ENCODE results near the gene ASB13. TPM values are rescaled to one million over a fixed set of nuclear protein-coding genes. Genes with fewer than 3 reads are reported as not detected.
A peak's percentile ranks its signal among the peaks of the same experiment; 100 is the strongest.

Gene ASB13
- total RNA-seq, 2 experiments from 2014 or later: 11.3 to 12.0 TPM

- no peaks in the 10 kb centered on the region for H3K4me1 Mint-ChIP-seq
- H3K27ac Mint-ChIP-seq: no peak overlapping the region
- H3K36me3 Mint-ChIP-seq: peaks cover 13% of the 10 kb centered on the region
- no peaks in the 10 kb centered on the region for H3K27me3 Mint-ChIP-seq
- no peaks in the 10 kb centered on the region for H3K9me3 Mint-ChIP-seq
- DNase-seq: no peak
- H3K4me3 Mint-ChIP-seq: no peak overlapping the region
These were observed 21.0 kb downstream of the ASB13 start for GRCh38 chr10:5645375-5645774.

GRCh38 chr10:5644930-5645329 is 21.5 kb downstream of the ASB13 start:
- no peaks in the 10 kb centered on the region for H3K9me3 Mint-ChIP-seq
- no peak overlapping the region for H3K4me3 Mint-ChIP-seq
- H3K27ac Mint-ChIP-seq: no peak overlapping the region
- DNase-seq: no peak
- no peaks in the 10 kb centered on the region for H3K27me3 Mint-ChIP-seq
- H3K4me1 Mint-ChIP-seq: no peaks in the 10 kb centered on the region
- H3K36me3 Mint-ChIP-seq: peaks cover 13% of the 10 kb centered on the region

GRCh38 chr10:5643346-5644067 is 22.9 kb downstream of the ASB13 start:
- DNase-seq: no peak
- Mint-ChIP-seq H3K27me3 (no peaks in the 10 kb centered on the region), H3K9me3 (no peaks in the 10 kb centered on the region), H3K4me3 (no peak overlapping the region), H3K4me1 (no peaks in the 10 kb centered on the region), H3K36me3 (peaks cover 9% of the 10 kb centered on the region), H3K27ac (no peak overlapping the region)

GRCh38 chr10:5641501-5641900 is 24.9 kb downstream of the ASB13 start:
- DNase-seq: no peak
- H3K4me1 Mint-ChIP-seq: no peaks in the 10 kb centered on the region
- H3K27me3 Mint-ChIP-seq: no peaks in the 10 kb centered on the region
- H3K4me3 Mint-ChIP-seq: no peak overlapping the region
- no peak overlapping the region for H3K27ac Mint-ChIP-seq
- peaks cover 6% of the 10 kb centered on the region for H3K36me3 Mint-ChIP-seq
- no peaks in the 10 kb centered on the region for H3K9me3 Mint-ChIP-seq

GRCh38 chr10:5640501-5640900 is 25.9 kb downstream of the ASB13 start:
- Mint-ChIP-seq H3K36me3 (peaks cover 6% of the 10 kb centered on the region), H3K4me1 (no peaks in the 10 kb centered on the region), H3K27ac (no peak overlapping the region), H3K4me3 (no peak overlapping the region), H3K27me3 (no peaks in the 10 kb centered on the region), H3K9me3 (no peaks in the 10 kb centered on the region)
- DNase-seq: no peak

GRCh38 chr10:5640036-5640435 is 26.4 kb downstream of the ASB13 start:
- H3K27me3 Mint-ChIP-seq: no peaks in the 10 kb centered on the region
- no peak overlapping the region for H3K4me3 Mint-ChIP-seq
- DNase-seq: no peak
- H3K36me3 Mint-ChIP-seq: peaks cover 6% of the 10 kb centered on the region
- no peak overlapping the region for H3K27ac Mint-ChIP-seq
- no peaks in the 10 kb centered on the region for H3K4me1 Mint-ChIP-seq
- no peaks in the 10 kb centered on the region for H3K9me3 Mint-ChIP-seq

GRCh38 chr10:5639066-5639465 is 27.3 kb downstream of the ASB13 start:
- H3K27me3 Mint-ChIP-seq: no peaks in the 10 kb centered on the region
- no peak overlapping the region for H3K27ac Mint-ChIP-seq
- DNase-seq: no peak
- H3K4me3 Mint-ChIP-seq: no peak overlapping the region
- no peaks in the 10 kb centered on the region for H3K4me1 Mint-ChIP-seq
- H3K9me3 Mint-ChIP-seq: no peaks in the 10 kb centered on the region
- H3K36me3 Mint-ChIP-seq: peaks cover 6% of the 10 kb centered on the region

- no peak for DNase-seq
- Mint-ChIP-seq H3K4me3 (no peak overlapping the region), H3K27ac (no peak overlapping the region), H3K9me3 (no peaks in the 10 kb centered on the region), H3K4me1 (no peaks in the 10 kb centered on the region), H3K27me3 (no peaks in the 10 kb centered on the region), H3K36me3 (peaks cover 6% of the 10 kb centered on the region)
These were observed 27.9 kb downstream of the ASB13 start for GRCh38 chr10:5638494-5638893.

- H3K4me3 Mint-ChIP-seq: no peak overlapping the region
- no peak for DNase-seq
- no peaks in the 10 kb centered on the region for H3K9me3 Mint-ChIP-seq
- no peaks in the 10 kb centered on the region for H3K4me1 Mint-ChIP-seq
- no peak overlapping the region for H3K27ac Mint-ChIP-seq
- no peaks in the 10 kb centered on the region for H3K27me3 Mint-ChIP-seq
- no peaks in the 10 kb centered on the region for H3K36me3 Mint-ChIP-seq
These were observed 31.5 kb downstream of the ASB13 start for GRCh38 chr10:5634918-5635317.

- Mint-ChIP-seq H3K27me3 (peaks cover 5% of the 10 kb centered on the region), H3K27ac (no peak overlapping the region), H3K4me3 (no peak overlapping the region), H3K9me3 (no peaks in the 10 kb centered on the region), H3K4me1 (peaks cover 11% of the 10 kb centered on the region), H3K36me3 (no peaks in the 10 kb centered on the region)
- DNase-seq: no peak
These were observed 33.1 kb downstream of the ASB13 start for GRCh38 chr10:5633166-5633749.

GRCh38 chr10:5632446-5632845 is 33.9 kb downstream of the ASB13 start:
- peaks cover 11% of the 10 kb centered on the region for H3K27me3 Mint-ChIP-seq
- H3K27ac Mint-ChIP-seq: no peak overlapping the region
- no peaks in the 10 kb centered on the region for H3K36me3 Mint-ChIP-seq
- DNase-seq: no peak
- H3K4me3 Mint-ChIP-seq: no peak overlapping the region
- H3K9me3 Mint-ChIP-seq: no peaks in the 10 kb centered on the region
- peaks cover 13% of the 10 kb centered on the region for H3K4me1 Mint-ChIP-seq

GRCh38 chr10:5631936-5632335 is 34.5 kb downstream of the ASB13 start:
- Mint-ChIP-seq H3K9me3 (no peaks in the 10 kb centered on the region), H3K4me3 (no peak overlapping the region), H3K4me1 (peaks cover 13% of the 10 kb centered on the region), H3K27me3 (peaks cover 11% of the 10 kb centered on the region), H3K36me3 (no peaks in the 10 kb centered on the region), H3K27ac (no peak overlapping the region)
- no peak for DNase-seq

GRCh38 chr10:5630112-5630436 is 36.3 kb downstream of the ASB13 start:
- Mint-ChIP-seq H3K9me3 (no peaks in the 10 kb centered on the region), H3K27ac (no peak overlapping the region), H3K36me3 (no peaks in the 10 kb centered on the region), H3K4me3 (no peak overlapping the region), H3K4me1 (peaks cover 13% of the 10 kb centered on the region), H3K27me3 (peaks cover 11% of the 10 kb centered on the region)
- DNase-seq: no peak

GRCh38 chr10:5629303-5630111 is 36.9 kb downstream of the ASB13 start:
- Mint-ChIP-seq H3K27me3 (peaks cover 11% of the 10 kb centered on the region), H3K4me3 (no peak overlapping the region), H3K4me1 (peaks cover 13% of the 10 kb centered on the region), H3K36me3 (no peaks in the 10 kb centered on the region), H3K27ac (peak overlapping the region; percentile 64), H3K9me3 (no peaks in the 10 kb centered on the region)
- peak; percentile 82 for DNase-seq

- peaks cover 11% of the 10 kb centered on the region for H3K27me3 Mint-ChIP-seq
- no peaks in the 10 kb centered on the region for H3K9me3 Mint-ChIP-seq
- H3K4me1 Mint-ChIP-seq: peaks cover 13% of the 10 kb centered on the region
- peak overlapping the region; percentile 35 for H3K4me3 Mint-ChIP-seq
- H3K36me3 Mint-ChIP-seq: no peaks in the 10 kb centered on the region
- no peak for DNase-seq
- H3K27ac Mint-ChIP-seq: peak overlapping the region; percentile 64
These were observed 37.7 kb downstream of the ASB13 start for GRCh38 chr10:5628451-5629302.

Data from activated naive CD8-positive, alpha-beta T cell treated with anti-CD3 and anti-CD28 coated beads for 36 hours (primary cell).